ENCODE results near the gene ADAMTS9.

Gene ADAMTS9

GRCh38 chr3:64559588-64559987, 128.2 kb downstream of the ADAMTS9 start:
- no peak overlapping the region for H3K4me3 ChIP-seq (ENCODE audit: low read depth, low read length)
- in situ Hi-C loops (cut with HindIII; ENCODE audit: low sequenced_read_pairs) = no loop called here
- no peak for TF ChIP-seq CTCF (IDR thresholded peaks at IDR 0.05; ENCODE audit: low read depth, low read length)
- DNase-seq (ENCODE audit: low read depth, low spot score) = no peak

GRCh38 chr3:64556046-64556445, 131.8 kb downstream of the ADAMTS9 start:
- H3K4me3 ChIP-seq (ENCODE audit: low read depth, low read length) = no peak overlapping the region
- in situ Hi-C loops (cut with HindIII; ENCODE audit: low sequenced_read_pairs) = no loop called here
- no peak for DNase-seq (ENCODE audit: low read depth, low spot score)
- TF ChIP-seq CTCF (IDR thresholded peaks at IDR 0.05; ENCODE audit: low read depth, low read length) = no peak

GRCh38 chr3:64555351-64555750, 132.4 kb downstream of the ADAMTS9 start:
- in situ Hi-C loops (cut with HindIII; ENCODE audit: low sequenced_read_pairs) = no loop called here
- TF ChIP-seq CTCF (IDR thresholded peaks at IDR 0.05; ENCODE audit: low read depth, low read length) = no peak
- no peak overlapping the region for H3K4me3 ChIP-seq (ENCODE audit: low read depth, low read length)
- no peak for DNase-seq (ENCODE audit: low read depth, low spot score)

- no peak for TF ChIP-seq CTCF (IDR thresholded peaks at IDR 0.05; ENCODE audit: low read depth, low read length)
- DNase-seq (ENCODE audit: low read depth, low spot score) = no peak
- no peak overlapping the region for H3K4me3 ChIP-seq (ENCODE audit: low read depth, low read length)
- in situ Hi-C loops (cut with HindIII; ENCODE audit: low sequenced_read_pairs) = no loop called here
Measured at GRCh38 chr3:64554096-64554920, 133.5 kb downstream of the ADAMTS9 start.

- DNase-seq (ENCODE audit: low read depth, low spot score) = no peak
- no peak overlapping the region for H3K4me3 ChIP-seq (ENCODE audit: low read depth, low read length)
- TF ChIP-seq CTCF (IDR thresholded peaks at IDR 0.05; ENCODE audit: low read depth, low read length) = no peak
- in situ Hi-C loops (cut with HindIII; ENCODE audit: low sequenced_read_pairs) = no loop called here
Measured at GRCh38 chr3:64552966-64553365, 134.8 kb downstream of the ADAMTS9 start.

GRCh38 chr3:64552160-64552559, 135.6 kb downstream of the ADAMTS9 start:
- DNase-seq (ENCODE audit: low read depth, low spot score) = no peak
- H3K4me3 ChIP-seq (ENCODE audit: low read depth, low read length) = no peak overlapping the region
- in situ Hi-C loops (cut with HindIII; ENCODE audit: low sequenced_read_pairs) = no loop called here
- no peak for TF ChIP-seq CTCF (IDR thresholded peaks at IDR 0.05; ENCODE audit: low read depth, low read length)
